Measurements from ENCODE around the gene C3orf20.
"Not testable (repeated sequence)": the region's sequence is repeated elsewhere in the genome, so short reads cannot be mapped to it uniquely, and the experiment has no call there.

The C3orf20 gene

DNA sequence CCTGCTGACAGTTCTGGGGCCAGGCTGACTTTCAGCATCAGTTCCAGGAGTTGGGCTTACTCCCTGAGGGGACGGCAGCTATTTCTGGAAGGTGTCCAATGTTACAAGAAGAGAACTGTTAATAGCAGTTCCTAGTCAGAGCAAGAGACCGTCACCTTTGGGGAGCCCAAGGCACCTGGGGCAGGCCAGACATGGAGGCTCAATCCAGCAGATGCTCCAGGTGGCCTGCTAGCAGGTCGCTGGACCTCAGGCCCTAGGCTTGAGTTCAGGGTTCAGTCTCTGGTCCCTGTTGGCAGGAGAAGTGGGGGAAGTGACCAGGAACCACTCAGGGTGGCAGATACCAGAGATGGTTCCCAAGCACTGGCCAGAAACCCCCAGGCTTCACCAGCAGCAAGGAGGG is 25.9 kb downstream of the C3orf20 start:
- DNase-seq (ENCODE audit: low spot score): no peak

DNA sequence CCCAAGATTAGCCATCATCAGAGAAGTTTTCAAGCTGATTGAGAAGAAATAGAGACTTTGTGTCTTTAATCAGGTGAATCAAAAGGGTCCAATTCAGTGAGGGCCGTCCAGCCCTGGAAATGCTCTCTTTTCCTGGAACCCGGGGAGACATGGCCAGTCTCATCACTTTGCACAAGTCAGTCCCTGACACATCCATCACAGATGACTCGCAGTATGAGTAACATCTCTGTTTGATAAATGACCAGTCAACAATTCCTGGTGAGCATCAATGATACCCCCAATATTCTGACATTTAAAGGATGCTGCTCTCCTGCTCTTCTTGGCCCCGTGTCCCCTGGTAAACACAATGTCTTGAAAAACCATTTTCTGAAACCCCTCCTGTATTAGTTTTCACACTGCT is 26.7 kb downstream of the C3orf20 start:
- no peak for DNase-seq (ENCODE audit: low spot score)

GRCh38 chr3:14703128-14703750 is 28.3 kb downstream of the C3orf20 start:
- DNase-seq (ENCODE audit: low spot score): no peak

DNA sequence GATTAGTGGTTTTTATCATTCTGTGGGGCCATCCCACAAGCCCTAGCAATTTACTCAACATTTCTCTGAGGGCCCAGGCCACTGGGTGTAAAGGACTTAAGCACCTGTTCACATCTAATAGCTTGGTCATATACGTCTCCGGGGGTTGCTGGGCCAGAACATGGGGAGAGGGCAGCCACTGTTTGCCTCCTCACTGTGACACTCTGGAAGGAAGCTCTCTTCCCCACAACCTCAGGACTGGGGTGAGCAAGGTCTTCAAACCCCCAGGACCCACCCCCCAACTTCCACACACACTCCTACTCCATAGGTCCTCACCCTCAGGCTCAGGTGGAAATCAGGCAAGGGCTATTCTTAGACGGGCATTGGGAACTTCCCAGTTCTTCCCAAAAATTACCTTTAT is 28.9 kb downstream of the C3orf20 start:
- no peak for DNase-seq (ENCODE audit: low spot score)

GRCh38 chr3:14706096-14706495 is 31.2 kb downstream of the C3orf20 start:
- no peak for DNase-seq (ENCODE audit: low spot score)

- no peak for DNase-seq (ENCODE audit: low spot score)
Measured at GRCh38 chr3:14716591-14716990, 41.6 kb downstream of the C3orf20 start.

- no peak for DNase-seq (ENCODE audit: low spot score)
Measured at GRCh38 chr3:14717307-14717706, 42.4 kb downstream of the C3orf20 start.

- DNase-seq (ENCODE audit: low spot score): no peak
Measured at GRCh38 chr3:14718539-14718938, 43.6 kb downstream of the C3orf20 start.

- DNase-seq (ENCODE audit: low spot score): no peak
Measured at GRCh38 chr3:14719006-14719405, 44.1 kb downstream of the C3orf20 start.

DNA sequence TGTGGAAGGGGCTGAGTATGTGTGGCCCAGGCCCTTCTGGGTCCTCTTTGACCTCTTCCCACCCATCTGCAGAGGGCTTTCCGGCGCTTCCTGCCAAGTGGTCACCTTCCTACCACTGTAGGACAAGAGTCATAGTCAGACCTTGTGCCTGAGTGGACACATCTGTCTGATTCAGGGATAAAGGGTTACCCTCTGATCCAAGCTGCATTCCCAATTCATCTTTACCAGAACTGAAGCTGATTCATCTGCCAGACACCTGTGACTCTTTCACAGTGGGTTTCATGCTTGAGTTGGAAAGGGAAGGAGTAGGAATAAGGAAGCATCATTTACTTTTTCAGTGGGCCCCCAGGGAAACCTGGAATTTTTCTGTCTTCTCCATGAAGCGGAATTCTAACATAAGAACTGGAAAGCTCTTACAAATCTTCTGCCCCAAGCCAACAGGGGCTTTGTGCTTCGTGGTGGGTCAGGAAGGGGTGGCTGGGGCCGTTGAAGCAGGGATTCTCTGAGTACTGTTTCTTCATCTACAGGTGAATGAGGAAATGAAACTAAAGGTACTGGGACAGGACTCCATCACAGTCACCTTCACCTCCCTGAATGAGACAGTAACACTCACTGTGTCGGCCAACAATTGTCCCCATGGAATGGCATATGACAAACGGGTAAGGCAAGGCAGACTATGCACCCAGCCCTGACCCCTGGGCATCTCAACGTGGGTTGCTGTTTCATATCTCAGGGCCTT is 46.4 kb downstream of the C3orf20 start:
- DNase-seq (ENCODE audit: low spot score): no peak

GRCh38 chr3:14725013-14725412 is 50.1 kb downstream of the C3orf20 start:
- no peak for DNase-seq (ENCODE audit: low spot score)

DNA sequence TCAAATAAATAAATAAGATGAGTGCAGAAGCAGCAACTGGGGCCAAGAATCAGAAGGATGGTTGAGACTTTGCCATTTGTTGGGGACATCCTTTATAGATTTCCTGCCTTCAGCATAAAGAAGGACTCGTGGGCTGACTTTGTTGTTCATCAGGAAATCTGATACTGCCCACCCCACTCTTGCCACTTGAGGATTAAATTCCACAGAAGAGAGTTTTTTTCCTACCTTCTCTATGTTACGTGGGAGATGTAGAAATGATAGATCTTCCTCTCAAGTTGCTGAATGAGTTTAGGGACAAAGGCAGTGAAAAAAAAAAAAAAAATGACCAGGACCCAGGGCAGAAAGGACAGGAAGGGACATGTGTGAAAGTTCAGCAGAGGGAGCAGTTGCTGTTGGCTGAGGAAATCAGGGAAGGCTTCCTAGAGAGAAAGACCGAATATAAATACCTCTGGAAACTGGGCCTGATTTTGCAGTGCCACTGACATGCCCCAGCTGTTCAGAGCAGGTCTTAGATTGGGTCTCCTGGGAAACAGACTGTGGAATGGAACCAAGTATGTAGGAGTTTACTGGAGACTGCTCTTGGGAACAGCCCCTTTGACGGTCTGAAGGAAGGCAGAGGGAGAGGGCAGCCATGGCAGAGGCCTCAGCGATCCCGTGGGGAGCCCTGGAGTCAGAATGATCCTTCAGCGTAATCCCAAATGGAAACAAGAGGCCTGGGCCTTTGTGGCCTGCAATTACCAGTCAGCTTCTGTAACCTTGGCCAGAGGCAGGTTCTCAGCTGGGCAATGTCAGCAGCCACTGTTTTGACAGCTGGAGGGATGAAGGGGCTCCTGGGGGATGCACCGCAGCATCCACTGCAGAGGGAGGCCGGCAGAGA is 50.9 kb downstream of the C3orf20 start:
- no peak for DNase-seq (ENCODE audit: low spot score)

GRCh38 chr3:14726441-14726780 is 51.5 kb downstream of the C3orf20 start:
- DNase-seq (ENCODE audit: low spot score): no peak

DNA sequence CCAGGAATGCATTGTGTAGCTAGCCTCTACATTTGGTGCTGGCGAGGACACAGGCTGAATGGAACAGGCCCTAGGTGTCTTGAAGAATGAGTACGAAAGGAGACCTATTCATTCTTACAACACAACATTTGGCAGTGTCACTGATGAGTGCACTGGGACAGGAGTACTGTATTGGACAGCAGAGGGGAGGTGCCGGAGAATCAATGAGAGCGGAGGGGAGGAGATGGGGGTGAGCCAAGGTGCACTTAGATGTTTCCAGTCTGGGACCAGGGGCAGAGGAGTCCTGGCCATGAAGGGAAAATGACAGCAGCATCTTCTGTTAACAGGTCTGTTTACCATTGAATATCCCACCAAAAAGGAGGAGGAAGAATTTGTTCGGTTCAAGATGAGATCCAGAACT is 53.2 kb downstream of the C3orf20 start:
- no peak for DNase-seq (ENCODE audit: low spot score)

DNA sequence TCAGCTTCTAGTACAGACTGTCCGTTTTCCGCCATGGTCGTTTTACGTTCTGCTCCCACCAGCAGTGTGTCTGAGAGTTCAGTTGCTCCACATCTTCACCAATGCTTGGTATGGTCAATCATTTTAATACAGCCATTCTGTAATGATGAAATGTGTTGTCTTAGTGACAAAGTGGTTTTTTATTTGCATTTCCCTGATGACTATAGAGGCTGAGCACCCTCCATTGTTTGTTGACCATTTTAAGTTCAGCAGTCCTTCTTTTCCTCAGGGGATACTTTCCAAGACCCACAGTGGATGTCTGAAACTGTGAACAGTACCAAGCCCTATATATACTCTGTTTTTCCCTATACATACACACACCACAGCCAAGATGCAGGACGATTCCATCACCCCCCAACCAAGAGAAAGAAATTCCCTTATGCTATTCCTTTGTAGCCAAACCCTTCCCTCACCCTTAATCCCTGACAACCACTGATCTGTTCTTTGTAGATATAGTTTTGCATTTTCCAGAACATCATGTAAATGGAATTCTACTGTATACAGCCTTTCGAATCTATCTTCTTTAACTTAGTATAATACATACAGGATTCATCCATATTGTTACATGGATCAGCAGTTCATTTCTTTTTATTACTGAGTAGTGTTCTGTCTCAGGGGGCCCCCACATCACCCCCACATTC is 55.9 kb downstream of the C3orf20 start:
- DNase-seq (ENCODE audit: low spot score): no peak

GRCh38 chr3:14740983-14741382 is 66.0 kb downstream of the C3orf20 start:
- no peak for DNase-seq (ENCODE audit: low spot score)

DNA sequence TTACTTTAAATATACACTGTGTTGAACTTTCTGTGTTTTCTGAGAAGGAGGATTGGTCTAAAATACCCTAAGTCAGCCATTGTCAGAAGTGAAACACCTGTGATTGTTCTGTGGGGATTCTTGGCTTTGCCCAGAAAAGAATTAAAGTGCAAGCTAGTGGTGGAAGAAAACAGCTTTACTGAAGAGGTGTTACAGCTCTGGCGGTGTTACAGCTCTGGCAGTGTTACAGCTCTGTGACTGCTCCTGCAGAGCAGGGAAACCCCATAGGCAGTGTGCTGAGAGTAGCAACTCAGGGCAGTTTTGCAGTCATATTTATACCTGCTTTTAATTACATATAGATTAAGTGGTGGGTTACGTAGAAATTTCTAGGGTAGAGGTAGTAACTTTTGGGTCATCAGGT is 66.6 kb downstream of the C3orf20 start:
- no peak for DNase-seq (ENCODE audit: low spot score)

- DNase-seq (ENCODE audit: low spot score): no peak
Measured at GRCh38 chr3:14744556-14744955, 69.6 kb downstream of the C3orf20 start.

DNA sequence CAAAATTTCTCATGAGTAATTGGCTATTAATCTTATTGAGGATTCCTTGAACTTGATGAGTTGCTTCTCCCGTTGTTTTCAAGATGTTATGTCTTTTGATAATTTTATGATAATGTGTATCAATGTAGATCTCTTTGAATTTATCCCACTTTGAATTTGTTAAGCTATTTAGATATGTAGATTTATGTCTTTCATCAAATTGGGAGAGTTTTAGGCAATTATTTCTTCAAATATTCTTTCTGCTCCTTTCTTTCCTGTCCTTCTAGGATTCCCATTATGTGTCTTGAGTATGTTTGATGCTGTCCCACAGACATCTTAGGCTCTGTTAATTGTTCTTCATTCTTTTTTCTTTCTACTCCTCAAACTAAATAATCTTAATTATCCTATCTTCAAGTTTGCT is 75.7 kb downstream of the C3orf20 start:
- no peak for DNase-seq (ENCODE audit: low spot score)

DNA sequence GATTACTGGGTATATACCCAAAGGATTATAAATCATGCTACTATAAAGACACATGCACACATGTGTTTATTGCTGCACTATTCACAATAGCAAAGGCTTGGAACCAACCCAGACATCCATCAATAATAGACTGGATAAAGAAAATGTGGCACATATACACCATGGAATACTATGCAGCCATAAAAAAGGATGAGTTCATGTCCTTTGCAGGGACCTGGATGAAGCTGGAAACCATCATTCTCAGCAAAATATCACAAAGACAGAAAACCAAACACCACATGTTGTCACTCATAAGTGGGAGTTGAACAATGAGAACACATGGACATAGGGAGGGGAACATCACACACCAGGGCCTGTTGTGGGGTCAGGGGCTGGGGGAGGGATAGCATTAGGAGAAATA is 78.0 kb downstream of the C3orf20 start:
- DNase-seq (ENCODE audit: low spot score): not testable (repeated sequence)

- no peak for DNase-seq (ENCODE audit: low spot score)
Measured at GRCh38 chr3:14757153-14757700, 82.3 kb downstream of the C3orf20 start.

DNA sequence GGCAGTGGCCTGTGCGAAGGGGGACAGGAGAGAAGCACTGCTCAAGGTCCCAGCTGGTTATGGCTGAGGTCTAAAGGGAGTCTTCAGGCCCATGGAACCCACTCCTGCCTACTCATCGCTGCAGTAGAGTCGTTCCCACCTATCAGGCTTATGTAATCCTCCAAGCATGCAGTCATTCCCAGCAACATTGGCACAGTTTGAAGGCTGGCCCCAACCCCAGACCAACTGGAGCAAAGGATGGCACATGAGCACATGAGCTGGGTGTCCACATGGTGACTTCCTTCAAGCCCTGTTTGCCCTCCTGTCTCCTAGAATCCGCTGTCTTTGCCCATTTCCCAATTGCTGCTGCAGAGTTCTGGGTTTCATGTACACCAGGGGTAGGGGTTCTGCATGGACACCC is 83.4 kb downstream of the C3orf20 start:
- DNase-seq (ENCODE audit: low spot score): no peak
